ENCODE measurements around the gene TRAPPC12.

GRCh38 chr2:3332133-3332532 is 47.4 kb upstream of the TRAPPC12 start:
- TF ChIP-seq POLR2A (IDR thresholded peaks at IDR 0.05) = no peak
- TF ChIP-seq CTCF (IDR thresholded peaks at IDR 0.05) = no peak

Data from tibial nerve (tissue), 3 donors.